Middle frontal gyrus (tissue), 1 donor: ENCODE measurements around the gene ADORA1.

Experiments
- DNase-seq: peaks from one replicate; pipeline ENCODE4 v3.0.0-alpha.2; 2015; ENCODE audit warnings: low spot score; ENCODE audit errors: extremely low spot score

ADORA1 gene

GRCh38 chr1:203156280-203156679 is 28.8 kb downstream of the ADORA1 start:
- no peak for DNase-seq

GRCh38 chr1:203158423-203158822 is 30.9 kb downstream of the ADORA1 start:
- no peak for DNase-seq

DNA sequence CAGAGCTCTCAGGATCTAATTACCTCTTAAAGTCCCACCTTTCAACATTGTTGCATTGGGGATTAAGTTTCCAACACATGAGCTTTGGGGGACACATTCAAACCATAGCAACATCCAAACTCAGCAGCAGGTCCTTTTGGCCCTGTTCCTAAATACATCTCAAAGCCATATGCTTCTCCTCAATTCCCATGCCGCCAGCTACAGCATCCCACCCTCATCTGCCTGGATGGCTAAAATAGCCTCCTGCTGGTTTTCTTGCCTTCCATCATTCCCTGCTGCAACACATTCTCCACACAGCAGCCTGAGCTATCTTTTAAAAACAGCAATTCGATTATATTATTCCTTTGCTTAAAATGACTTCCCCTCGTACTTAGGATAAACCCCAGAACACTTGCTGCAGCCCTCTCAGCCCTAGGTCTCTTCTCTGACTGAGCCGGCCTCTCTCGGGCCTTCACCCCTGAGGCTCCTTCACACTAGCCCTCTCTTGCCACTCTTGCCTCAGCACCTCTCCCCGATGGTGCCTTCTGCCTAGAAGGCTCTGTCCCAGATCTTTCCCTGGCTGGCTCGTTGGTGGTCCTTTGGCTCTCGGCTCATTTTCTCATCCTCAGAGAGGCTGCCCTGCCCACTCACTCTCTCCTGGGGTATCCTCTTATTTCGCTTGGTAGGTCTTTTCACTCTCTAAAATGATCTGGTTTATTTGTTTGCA is 31.6 kb downstream of the ADORA1 start:
- DNase-seq = no peak

- no peak for DNase-seq
Observed at GRCh38 chr1:203159844-203160243, 32.3 kb downstream of the ADORA1 start.

GRCh38 chr1:203161175-203161574 is 33.6 kb downstream of the ADORA1 start:
- no peak for DNase-seq

GRCh38 chr1:203161703-203162102 is 34.2 kb downstream of the ADORA1 start:
- no peak for DNase-seq

DNA sequence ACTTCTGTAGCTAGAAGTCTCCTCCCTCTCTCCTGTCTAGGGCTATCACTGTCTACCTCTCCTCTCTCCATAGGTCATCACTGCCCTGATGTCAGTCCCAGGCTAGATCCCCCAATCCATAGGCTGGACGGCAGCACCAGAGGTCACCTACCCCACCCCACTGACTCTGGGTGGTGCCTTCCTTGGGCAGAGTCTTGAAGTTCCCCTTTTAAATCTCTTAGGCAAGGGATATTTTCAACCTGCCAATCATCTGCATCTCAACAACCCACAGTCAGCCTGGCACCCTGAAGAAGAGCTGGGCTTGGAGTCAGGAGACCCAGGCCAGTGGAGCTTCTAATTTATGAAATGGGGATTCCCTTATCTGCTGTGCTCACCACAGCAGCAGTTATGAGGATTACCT is 34.9 kb downstream of the ADORA1 start:
- DNase-seq = no peak

- no peak for DNase-seq
Observed at GRCh38 chr1:203163891-203164635, 36.5 kb downstream of the ADORA1 start.

- no peak for DNase-seq
Observed at GRCh38 chr1:203165101-203165799, 37.7 kb downstream of the ADORA1 start.

DNA sequence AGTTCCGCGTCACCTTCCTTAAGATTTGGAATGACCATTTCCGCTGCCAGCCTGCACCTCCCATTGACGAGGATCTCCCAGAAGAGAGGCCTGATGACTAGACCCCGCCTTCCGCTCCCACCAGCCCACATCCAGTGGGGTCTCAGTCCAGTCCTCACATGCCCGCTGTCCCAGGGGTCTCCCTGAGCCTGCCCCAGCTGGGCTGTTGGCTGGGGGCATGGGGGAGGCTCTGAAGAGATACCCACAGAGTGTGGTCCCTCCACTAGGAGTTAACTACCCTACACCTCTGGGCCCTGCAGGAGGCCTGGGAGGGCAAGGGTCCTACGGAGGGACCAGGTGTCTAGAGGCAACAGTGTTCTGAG is 38.3 kb downstream of the ADORA1 start:
- no peak for DNase-seq

GRCh38 chr1:203166192-203166940 is 38.8 kb downstream of the ADORA1 start:
- DNase-seq = no peak

GRCh38 chr1:203167026-203167912 is 39.7 kb downstream of the ADORA1 start:
- DNase-seq = no peak

GRCh38 chr1:203167913-203168200 is 40.3 kb downstream of the ADORA1 start:
- no peak for DNase-seq

- no peak for DNase-seq
Observed at GRCh38 chr1:203168256-203168786, 40.8 kb downstream of the ADORA1 start.

GRCh38 chr1:203168991-203169390 is 41.5 kb downstream of the ADORA1 start:
- DNase-seq = no peak

GRCh38 chr1:203169770-203170520 is 42.4 kb downstream of the ADORA1 start:
- DNase-seq = no peak

DNA sequence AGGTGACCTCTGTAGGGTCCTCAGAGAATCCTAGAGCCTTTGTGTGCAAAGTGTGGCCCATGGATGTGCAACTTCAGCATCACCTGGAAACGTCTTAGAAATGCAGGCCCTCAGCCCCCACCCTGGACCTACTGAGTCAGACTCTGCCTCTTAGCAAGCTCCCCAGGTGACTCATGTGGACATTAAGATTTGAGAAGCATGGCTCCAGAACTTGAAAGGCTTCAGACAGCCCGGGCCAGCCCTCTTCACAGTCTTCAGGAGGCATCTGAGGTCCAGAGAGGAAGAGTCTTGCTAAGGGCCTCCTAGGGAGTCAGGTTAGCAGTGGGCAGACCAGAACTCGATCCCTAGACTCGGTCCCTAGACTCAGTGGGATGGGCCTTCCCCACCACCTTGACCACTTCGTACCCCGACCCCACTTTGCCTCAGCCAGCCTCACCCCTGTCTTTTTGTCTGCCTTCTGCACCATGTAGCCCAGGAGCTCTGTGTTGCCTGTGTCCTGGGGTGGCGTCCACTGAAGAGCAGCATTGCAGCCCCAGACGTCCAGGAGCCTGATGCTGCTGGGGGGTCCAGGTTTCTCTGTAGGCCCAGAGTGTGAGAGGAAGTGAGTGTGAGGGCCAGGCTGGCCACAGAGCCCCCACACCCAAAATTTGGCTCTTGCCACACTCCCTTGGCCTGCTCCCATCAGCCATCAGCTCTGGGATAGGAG is 43.3 kb downstream of the ADORA1 start:
- DNase-seq = no peak

DNA sequence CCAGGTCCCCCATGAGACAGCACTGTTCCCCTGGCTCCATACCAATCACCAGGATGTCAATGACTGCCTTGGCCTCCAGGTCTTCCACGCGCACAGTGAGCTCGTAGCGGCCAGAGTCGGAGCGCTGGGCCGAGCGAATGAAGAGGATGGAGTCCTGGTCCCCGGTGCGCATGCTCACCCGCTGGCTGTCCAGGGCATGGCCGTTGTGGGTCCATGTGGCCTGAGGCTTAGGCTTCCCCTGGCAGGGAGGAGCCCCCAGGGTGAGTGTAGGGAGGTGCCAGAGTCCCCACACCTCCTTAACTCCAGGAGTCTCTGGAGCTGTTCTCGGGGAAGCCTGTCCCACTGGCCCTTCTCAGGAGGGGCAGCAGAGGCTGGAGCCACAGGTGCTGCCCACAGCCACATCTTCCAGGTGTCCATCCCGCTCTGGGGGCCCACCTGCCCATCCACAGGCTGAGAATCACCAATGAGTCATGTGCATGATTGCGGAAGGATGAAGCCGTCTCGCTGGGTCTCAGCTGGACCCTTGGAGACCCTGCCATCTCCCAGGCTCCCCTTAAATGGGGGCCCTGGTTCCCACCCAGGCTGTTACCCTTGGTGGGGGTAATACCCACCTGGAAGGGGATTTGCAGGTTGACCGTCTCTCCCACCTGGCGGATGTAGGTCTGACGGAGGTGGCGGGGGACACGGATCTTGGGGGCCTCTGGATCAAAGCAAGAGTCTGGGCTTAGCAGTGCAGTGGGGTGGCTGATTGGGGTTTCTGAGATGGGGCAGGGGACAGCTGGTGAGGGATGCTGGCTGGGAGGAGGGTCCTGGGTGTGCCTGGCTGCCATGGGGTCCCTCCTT is 44.0 kb downstream of the ADORA1 start:
- no peak for DNase-seq
